ENCODE results near the gene MIB1.
"Not testable (repeated sequence)": the region's sequence is repeated elsewhere in the genome, so short reads cannot be mapped to it uniquely, and the experiment has no call there.

MIB1 gene

GRCh38 chr18:21777814-21778213, 37.2 kb downstream of the MIB1 start:
- no peak overlapping the region for H3K4me3 ChIP-seq (replicated peaks; ENCODE audit: low read depth, low read length)
- DNase-seq (ENCODE audit: extremely low read depth, insufficient read length): no peak
- H3K27me3 ChIP-seq (replicated peaks; ENCODE audit: control insufficient read depth, insufficient read depth, low read length): no peaks in the 10 kb centered on the region
- H3K36me3 ChIP-seq (ENCODE audit: control insufficient read depth, insufficient read depth, low read length): no peaks in the 10 kb centered on the region; the same call in 1 of the 2 replicates
- no peak for TF ChIP-seq CTCF (IDR thresholded peaks at IDR 0.05; ENCODE audit: insufficient read depth, low read length, poor library complexity, severe bottlenecking)

DNA sequence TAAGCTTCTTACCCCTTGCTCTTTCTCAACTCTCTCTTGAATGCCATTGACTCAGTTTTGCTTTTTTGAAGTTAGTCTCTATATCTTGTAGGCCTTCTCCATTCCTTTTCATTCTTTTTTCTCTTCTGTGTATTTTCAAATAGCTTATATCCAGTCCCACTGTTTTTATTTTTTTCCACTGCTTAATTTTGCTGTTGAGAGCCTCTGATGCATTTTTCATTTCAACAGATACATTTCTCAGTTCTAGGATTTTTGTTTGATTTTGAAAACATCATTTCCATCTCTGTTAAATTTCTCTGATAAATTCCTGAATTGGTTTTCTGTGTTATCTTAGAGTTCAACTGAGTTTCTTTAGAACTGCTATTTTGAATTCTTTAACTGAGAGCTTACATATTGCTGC, 45.9 kb downstream of the MIB1 start:
- Histone ChIP-seq H3K4me3 (replicated peaks; ENCODE audit: low read depth, low read length) (no peak overlapping the region), H3K36me3 (ENCODE audit: control insufficient read depth, insufficient read depth, low read length) (peaks cover 3% of the 10 kb centered on the region), H3K27me3 (replicated peaks; ENCODE audit: control insufficient read depth, insufficient read depth, low read length) (no peaks in the 10 kb centered on the region)
- no peak for DNase-seq (ENCODE audit: extremely low read depth, insufficient read length)
- TF ChIP-seq CTCF (IDR thresholded peaks at IDR 0.05; ENCODE audit: insufficient read depth, low read length, poor library complexity, severe bottlenecking): no peak

- H3K27me3 ChIP-seq (replicated peaks; ENCODE audit: control insufficient read depth, insufficient read depth, low read length); H3K36me3 ChIP-seq (ENCODE audit: control insufficient read depth, insufficient read depth, low read length); H3K4me3 ChIP-seq (replicated peaks; ENCODE audit: low read depth, low read length); DNase-seq (ENCODE audit: extremely low read depth, insufficient read length): not testable (repeated sequence)
Measured at GRCh38 chr18:21796089-21796488, 55.5 kb downstream of the MIB1 start.

DNA sequence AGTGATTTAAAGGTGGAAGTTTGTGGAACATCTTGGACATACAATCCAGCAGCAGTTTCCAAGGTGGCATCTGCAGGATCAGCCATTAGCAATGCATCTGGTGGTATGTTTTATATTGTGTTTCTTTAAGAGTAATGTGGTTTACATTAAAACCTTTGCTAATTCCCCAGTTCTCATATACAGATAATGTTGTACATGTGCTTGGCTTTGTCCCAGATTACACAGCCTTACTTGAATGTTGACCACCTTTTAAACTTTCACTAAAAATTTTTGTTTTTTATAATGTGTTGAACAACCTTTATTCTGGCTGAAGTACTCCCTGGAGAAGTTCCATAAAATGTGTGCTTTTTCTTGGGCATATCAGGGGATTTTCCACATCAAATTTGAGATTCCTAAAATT, 57.5 kb downstream of the MIB1 start:
- no peaks in the 10 kb centered on the region for H3K36me3 ChIP-seq (ENCODE audit: control insufficient read depth, insufficient read depth, low read length)
- H3K27me3 ChIP-seq (replicated peaks; ENCODE audit: control insufficient read depth, insufficient read depth, low read length): no peaks in the 10 kb centered on the region
- H3K4me3 ChIP-seq (replicated peaks; ENCODE audit: low read depth, low read length): no peak overlapping the region
- no peak for DNase-seq (ENCODE audit: extremely low read depth, insufficient read length)
- TF ChIP-seq CTCF (IDR thresholded peaks at IDR 0.05; ENCODE audit: insufficient read depth, low read length, poor library complexity, severe bottlenecking): no peak

GRCh38 chr18:21799721-21800120, 59.1 kb downstream of the MIB1 start:
- Histone ChIP-seq H3K4me3 (replicated peaks; ENCODE audit: low read depth, low read length) (no peak overlapping the region), H3K27me3 (replicated peaks; ENCODE audit: control insufficient read depth, insufficient read depth, low read length) (no peaks in the 10 kb centered on the region), H3K36me3 (ENCODE audit: control insufficient read depth, insufficient read depth, low read length) (no peaks in the 10 kb centered on the region)
- no peak for TF ChIP-seq CTCF (IDR thresholded peaks at IDR 0.05; ENCODE audit: insufficient read depth, low read length, poor library complexity, severe bottlenecking)
- DNase-seq (ENCODE audit: extremely low read depth, insufficient read length): no peak

- Histone ChIP-seq H3K36me3 (ENCODE audit: control insufficient read depth, insufficient read depth, low read length) (no peaks in the 10 kb centered on the region), H3K27me3 (replicated peaks; ENCODE audit: control insufficient read depth, insufficient read depth, low read length) (no peaks in the 10 kb centered on the region), H3K4me3 (replicated peaks; ENCODE audit: low read depth, low read length) (no peak overlapping the region)
- no peak for DNase-seq (ENCODE audit: extremely low read depth, insufficient read length)
- no peak for TF ChIP-seq CTCF (IDR thresholded peaks at IDR 0.05; ENCODE audit: insufficient read depth, low read length, poor library complexity, severe bottlenecking)
Measured at GRCh38 chr18:21803495-21803894, 62.9 kb downstream of the MIB1 start.

All from GM06990 (cell line).